Measurements from ENCODE around the gene JMJD6. TPM values are rescaled to one million over a fixed set of nuclear protein-coding genes. Genes with fewer than 3 reads are reported as not detected.

The JMJD6 gene
- total RNA-seq, 4 donors from 2014 or later: 39.0 to 53.8 (median 47.2) TPM

DNA sequence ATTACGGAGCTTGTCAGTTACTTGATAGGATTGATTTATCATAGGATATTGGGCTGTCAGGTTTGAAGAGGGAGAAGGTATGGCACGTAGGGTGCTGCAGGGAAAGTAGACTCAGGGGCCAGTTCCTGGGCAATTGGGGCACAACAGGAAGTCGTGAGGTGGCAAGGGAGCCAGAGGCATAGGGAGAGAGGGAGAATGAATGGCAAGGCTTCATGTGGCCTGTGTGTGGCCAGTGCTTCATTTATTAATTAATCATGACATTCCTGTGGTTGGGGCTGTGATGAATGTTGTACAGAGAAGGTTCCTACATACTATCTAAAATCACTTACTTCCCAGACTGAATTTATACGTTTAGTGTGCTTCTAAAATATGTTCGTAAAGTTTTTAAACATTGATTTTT is 30.9 kb upstream of the JMJD6 start:
- Histone ChIP-seq H3K9me3 (no peaks in the 10 kb centered on the region), H3K4me1 (no peaks in the 10 kb centered on the region), H3K4me3 (no peak overlapping the region), H3K27ac (no peak overlapping the region), H3K36me3 (peaks cover 0 to 87% of the 10 kb centered on the region in 2 donors), H3K27me3 (no peaks in the 10 kb centered on the region)
- TF ChIP-seq EP300 (IDR thresholded peaks at IDR 0.05) (no peak), POLR2A (IDR thresholded peaks at IDR 0.05) (no peak)
- WGBS, 2 donors (ENCODE audit: low coverage in 1 of 2): 82 to 93% methylated on average over 4 to 5 of the region's 5 CpGs
- ATAC-seq: no peak

DNA sequence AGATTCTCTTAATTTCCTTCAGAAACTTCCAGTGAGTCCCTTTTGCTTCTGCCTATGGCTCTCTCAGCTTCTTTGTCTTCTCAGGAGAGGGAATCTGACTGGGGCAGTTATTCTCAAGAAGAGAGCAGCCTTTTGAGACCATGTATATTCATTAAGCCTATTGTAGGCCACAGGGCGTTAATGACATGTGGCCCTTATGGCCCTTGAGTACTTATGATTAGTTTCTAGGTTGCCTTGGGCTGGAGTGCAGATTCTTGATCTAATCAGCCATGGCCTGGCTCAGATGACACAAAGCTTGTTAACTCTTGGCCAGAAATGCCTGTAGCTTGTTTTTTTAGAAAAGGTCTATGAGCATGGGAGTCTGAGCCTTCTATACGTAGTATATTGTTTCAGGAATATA is 28.9 kb upstream of the JMJD6 start:
- Histone ChIP-seq H3K27ac (no peak overlapping the region), H3K36me3 (peaks cover 0 to 91% of the 10 kb centered on the region in 2 donors), H3K4me3 (no peak overlapping the region), H3K9me3 (no peaks in the 10 kb centered on the region), H3K4me1 (no peaks in the 10 kb centered on the region), H3K27me3 (no peaks in the 10 kb centered on the region)
- no peak for ATAC-seq
- no peak for TF ChIP-seq POLR2A (IDR thresholded peaks at IDR 0.05)
- TF ChIP-seq CTCF (IDR thresholded peaks at IDR 0.05): no peak
- TF ChIP-seq POLR2AphosphoS5 (IDR thresholded peaks at IDR 0.05): no peak
- TF ChIP-seq EP300 (IDR thresholded peaks at IDR 0.05): no peak
- 89 to 90% methylated on average over 1 to 2 of the region's 2 CpGs for WGBS, 2 donors (ENCODE audit: low coverage in 1 of 2)

GRCh38 chr17:76753061-76753961 is 26.9 kb upstream of the JMJD6 start:
- peaks cover 0 to 80% of the 10 kb centered on the region in 2 donors for H3K36me3 ChIP-seq
- TF ChIP-seq POLR2AphosphoS5 (IDR thresholded peaks at IDR 0.05): no peak
- no peak for TF ChIP-seq CTCF (IDR thresholded peaks at IDR 0.05)
- TF ChIP-seq POLR2A (IDR thresholded peaks at IDR 0.05): no peak
- TF ChIP-seq EP300 (IDR thresholded peaks at IDR 0.05): no peak
- H3K4me1 ChIP-seq: no peaks in the 10 kb centered on the region
- no peaks in the 10 kb centered on the region for H3K9me3 ChIP-seq
- no peak overlapping the region for H3K4me3 ChIP-seq
- H3K27me3 ChIP-seq: no peaks in the 10 kb centered on the region
- H3K27ac ChIP-seq: no peak overlapping the region
- ATAC-seq: no peak
- 83 to 90% methylated on average over 8 to 12 of the region's 12 CpGs for WGBS, 2 donors (ENCODE audit: low coverage in 1 of 2)

GRCh38 chr17:76752006-76752405 is 25.6 kb upstream of the JMJD6 start:
- H3K4me3 ChIP-seq: no peak overlapping the region
- H3K27me3 ChIP-seq: no peaks in the 10 kb centered on the region
- 63 to 79% methylated on average over 4 of the region's 4 CpGs for WGBS, 2 donors (ENCODE audit: low coverage in 1 of 2)
- H3K9me3 ChIP-seq: no peaks in the 10 kb centered on the region
- no peaks in the 10 kb centered on the region for H3K4me1 ChIP-seq
- no peak for ATAC-seq
- no peak for TF ChIP-seq POLR2AphosphoS5 (IDR thresholded peaks at IDR 0.05)
- TF ChIP-seq POLR2A (IDR thresholded peaks at IDR 0.05): no peak
- TF ChIP-seq CTCF (IDR thresholded peaks at IDR 0.05): no peak
- no peak for TF ChIP-seq EP300 (IDR thresholded peaks at IDR 0.05)
- peaks cover 0 to 76% of the 10 kb centered on the region in 2 donors for H3K36me3 ChIP-seq
- H3K27ac ChIP-seq: no peak overlapping the region

- no peak for TF ChIP-seq POLR2A (IDR thresholded peaks at IDR 0.05)
- no peak for TF ChIP-seq POLR2AphosphoS5 (IDR thresholded peaks at IDR 0.05)
- TF ChIP-seq CTCF (IDR thresholded peaks at IDR 0.05): no peak
- TF ChIP-seq EP300 (IDR thresholded peaks at IDR 0.05): no peak
- Histone ChIP-seq H3K27me3 (no peaks in the 10 kb centered on the region), H3K36me3 (peaks cover 0 to 76% of the 10 kb centered on the region in 2 donors), H3K4me1 (no peaks in the 10 kb centered on the region), H3K9me3 (no peaks in the 10 kb centered on the region), H3K4me3 (no peak overlapping the region), H3K27ac (no peak overlapping the region)
- 86 to 89% methylated on average over 3 of the region's 3 CpGs for WGBS, 2 donors (ENCODE audit: low coverage in 1 of 2)
- no peak for ATAC-seq
Measured at GRCh38 chr17:76751416-76751993, 25.1 kb upstream of the JMJD6 start.

All from gastroesophageal sphincter (tissue), 4 donors.